HepG2 (cell line): Measurements from ENCODE around the gene SLC43A1. TPM values are rescaled to one million over a fixed set of nuclear protein-coding genes. Genes with fewer than 3 reads are reported as not detected.

ENCODE experiments used
- ATAC-seq: fragments of 200-7000 bp; cut with Tn5 transposase; 3 replicates; pipeline ENCODE4 v1.9.1; 2020; ENCODE audit warnings: mild to moderate bottlenecking, moderate library complexity
- BruUV-seq: library from RNA; stranded (reverse); fragments of 400-500 nt; replicated peaks from 2 replicates; lab custom pipeline; 2021; lab: Mats Ljungman, UMichigan
- CTCF ChIA-PET: fragments of 300-600 bp; formaldehyde crosslinking; extraction: SDS; loops from one replicate; lab custom pipeline; 2021; ENCODE audit warnings: low total read pairs, inconsistent platforms, low intra/inter-chr PET ratio; lab: Yijun Ruan, JAX
- POLR2A ChIA-PET: fragments of 350-600 bp; sonication (Branson Sonifier 250); formaldehyde crosslinking; loops from one replicate; lab custom pipeline; 2020; ENCODE audit warnings: antibody characterized with exemption, inconsistent platforms; lab: Yijun Ruan, JAX
- DNase-seq: peaks from one replicate; pipeline ENCODE4 v3.0.0-alpha.2; 2015; ENCODE audit warnings: low spot score
- FAIRE-seq: peaks from 3 replicates; lab custom pipeline; 2011; peaks lifted over from hg19 to GRCh38; lab: Jason Lieb, UNC
- H2AFZ ChIP-seq: one replicate; pipeline ENCODE4 v1.6.1; 2011; ENCODE audit warnings: low read length, inconsistent platforms
- H3K27ac ChIP-seq: fragments of 300-600 bp; 3 replicates; pipeline ENCODE4 v1.8.0; 2011; ENCODE audit warnings: mixed run types, mild to moderate bottlenecking, mixed read lengths, low read length, inconsistent platforms; ENCODE audit not compliant: insufficient read depth; ENCODE audit errors: extremely low read length
- H3K27me3 ChIP-seq, 2 experiments: fragments of 200-600 bp in 1 of 2; 2 replicates in 1 of 2; 3 replicates in 1 of 2; pipeline versions ENCODE4 v1.6.0 to v1.8.0; 2011; ENCODE audit warnings: low read length in 2 of 2, mild to moderate bottlenecking in 2 of 2, moderate library complexity in 2 of 2, inconsistent platforms in 1 of 2; ENCODE audit not compliant: insufficient read depth in 2 of 2, control insufficient read depth in 1 of 2
- H3K36me3 ChIP-seq, 2 experiments: fragments of 200-600 bp in 1 of 2; replicated peaks in 1 of 2; 2 replicates in 1 of 2; 3 replicates in 1 of 2; pipeline versions ENCODE4 v1.5.1 to v1.8.0; 2011; ENCODE audit warnings: low read length in 2 of 2, inconsistent platforms in 1 of 2; ENCODE audit not compliant: insufficient read depth in 2 of 2, control insufficient read depth in 1 of 2
- H3K4me1 ChIP-seq: 2 replicates; pipeline ENCODE4 v1.5.1; 2012; ENCODE audit warnings: low read length, inconsistent platforms; ENCODE audit not compliant: insufficient read depth
- H3K4me2 ChIP-seq: 2 replicates; pipeline ENCODE4 v1.6.0; 2011; ENCODE audit warnings: low read depth, low read length, inconsistent platforms
- H3K4me3 ChIP-seq, 3 experiments: fragments of 200-600 bp in 1 of 3; sonication (generic), shearing (Covaris generic) in 1 of 3; replicated peaks in 1 of 3; 2 replicates each; pipeline ENCODE4 v1.5.1; 2011 to 2016; ENCODE audit warnings: low read length in 3 of 3, inconsistent platforms in 2 of 3, low read depth in 2 of 3, mild to moderate bottlenecking in 2 of 3, control low read depth in 1 of 3, mixed read lengths in 1 of 3; ENCODE audit not compliant: insufficient read depth in 1 of 3
- H3K79me2 ChIP-seq: one replicate; pipeline ENCODE4 v1.6.1; 2011; ENCODE audit warnings: low read length, inconsistent platforms; ENCODE audit not compliant: insufficient read depth
- H3K9ac ChIP-seq: 2 replicates; pipeline ENCODE4 v1.6.0; 2011; ENCODE audit warnings: mild to moderate bottlenecking, low read depth, low read length, inconsistent platforms; ENCODE audit not compliant: insufficient read depth
- H3K9me3 ChIP-seq: 2 replicates; pipeline ENCODE4 v1.5.1; 2012; ENCODE audit warnings: mild to moderate bottlenecking, low read length
- H4K20me1 ChIP-seq: 2 replicates; pipeline ENCODE4 v1.6.0; 2011; ENCODE audit warnings: inconsistent platforms, mild to moderate bottlenecking, low read length, moderate library complexity; ENCODE audit not compliant: insufficient read depth
- ATF2 ChIP-seq: sonication (generic); formaldehyde crosslinking; IDR thresholded peaks from 2 replicates; pipeline ENCODE4 v1.4.0; 2020; ENCODE audit warnings: missing genetic modification reagents
- FIP1L1 ChIP-seq: fragments of 200-400 bp; formaldehyde crosslinking; IDR thresholded peaks from 2 replicates; pipeline ENCODE4 v1.6.1; 2018; ENCODE audit warnings: low read depth, mild to moderate bottlenecking, low read length, moderate library complexity, borderline replicate concordance; ENCODE audit not compliant: insufficient read depth
- GPBP1L1 ChIP-seq: sonication (generic); formaldehyde crosslinking; IDR thresholded peaks from 2 replicates; pipeline ENCODE4 v1.5.0; 2020; ENCODE audit warnings: mild to moderate bottlenecking, missing genetic modification reagents
- MAZ ChIP-seq, 2 experiments: sonication (generic) in 1 of 2; formaldehyde crosslinking in 1 of 2; IDR thresholded peaks; 2 replicates each; pipeline versions ENCODE4 v1.5.0 to v1.6.1; 2012 to 2020; ENCODE audit warnings: low read depth in 2 of 2, mild to moderate bottlenecking in 2 of 2, borderline replicate concordance in 1 of 2, improper control_type of control experiment in 1 of 2, low read length in 1 of 2, missing genetic modification reagents in 1 of 2, moderate library complexity in 1 of 2
- RXRA ChIP-seq: sonication (generic); formaldehyde crosslinking; IDR thresholded peaks from 2 replicates; pipeline ENCODE4 v1.5.1; 2020; ENCODE audit warnings: missing genetic modification reagents
- SKIL ChIP-seq: sonication (generic); formaldehyde crosslinking; IDR thresholded peaks from 2 replicates; pipeline ENCODE4 v1.8.0; 2022; ENCODE audit warnings: missing genetic modification reagents, mild to moderate bottlenecking, moderate library complexity, borderline replicate concordance
- ZMAT5 ChIP-seq: sonication (generic); formaldehyde crosslinking; IDR thresholded peaks from 2 replicates; pipeline ENCODE4 v1.5.0; 2020; ENCODE audit warnings: mild to moderate bottlenecking, low read depth, missing genetic modification reagents, borderline replicate concordance
- ZNF207 ChIP-seq: fragments of 450-650 bp; IDR thresholded peaks from 2 replicates; pipeline ENCODE4 v1.6.1; 2016; ENCODE audit warnings: antibody characterized with exemption, borderline replicate concordance
- ZNF44 ChIP-seq: sonication (generic); formaldehyde crosslinking; IDR thresholded peaks from 2 replicates; pipeline ENCODE4 v1.5.1; 2020; ENCODE audit warnings: mild to moderate bottlenecking, missing genetic modification reagents
- ZNF460 ChIP-seq: sonication (generic); formaldehyde crosslinking; IDR thresholded peaks from 2 replicates; pipeline ENCODE4 v1.5.1; 2020; ENCODE audit warnings: missing genetic modification reagents, mild to moderate bottlenecking, borderline replicate concordance
- ZNF598 ChIP-seq: sonication (generic); formaldehyde crosslinking; IDR thresholded peaks from 2 replicates; pipeline ENCODE4 v1.5.1; 2020; ENCODE audit warnings: mild to moderate bottlenecking, missing genetic modification reagents, borderline replicate concordance
- WGBS: methylation state at CpG from one replicate; pipeline ENCODE4 v1.1.6; 2017; ENCODE audit warnings: low lambda C conversion rate; 5-methylcytosine and 5-hydroxymethylcytosine counted together
- in situ Hi-C: cut with HindIII; loops from 2 replicates; pipeline ENCODE4 v1.10.0; 2017; ENCODE audit warnings: low pct_unique_long_range_greater_than_20kb; ENCODE audit not compliant: extremely low pct_ligation_motif_present
- intact Hi-C: fragments of 100-400 bp; cut with micrococcal nuclease; formaldehyde crosslinking; loops from one replicate; pipeline ENCODE4 v1.10.0; 2022; ENCODE audit not compliant: unreplicated experiment
- polyA plus RNA-seq, 8 experiments: library from polyadenylated mRNA; depleted of rRNA in 3 of 8; stranded (reverse) in 7 of 8; unstranded in 1 of 8; fragments of >200 nt; fragmentation: Illumina TruSeq in 4 of 8; extraction: Trizol in 4 of 8; gene quantifications; 2 replicates each; pipeline versions ENCODE4 v1.2.1 to v1.2.3, GENCODE V29; 2011 to 2016; ENCODE audit warnings: low read depth in 4 of 8, missing spikeins in 1 of 8, mixed read lengths in 1 of 8; ENCODE audit not compliant: insufficient read depth in 1 of 8
- total RNA-seq, 5 experiments: library from RNA; depleted of rRNA; stranded (reverse); fragments of >200 nt; fragmentation: Illumina TruSeq; extraction: Trizol; gene quantifications; 2 replicates each; pipeline ENCODE4 v1.2.3, GENCODE V29; 2016; ENCODE audit warnings: low read depth in 1 of 5
- TF ChIP-seq, protein P1 (sequence below): sonication (generic); formaldehyde crosslinking; IDR thresholded peaks from 2 replicates; pipeline ENCODE4 v1.5.0; 2020; ENCODE audit warnings: mild to moderate bottlenecking, missing genetic modification reagents, moderate library complexity
- TF ChIP-seq, protein P2 (sequence below): sonication (generic); formaldehyde crosslinking; IDR thresholded peaks from 2 replicates; pipeline ENCODE4 v1.9.0; 2022; ENCODE audit warnings: low read depth, missing genetic modification reagents

Gene SLC43A1
- total and polyA plus RNA-seq, 2 of the 13 experiments (the other 11 are each of a cell fraction or from before 2014, with no cell fraction given): 72.3 to 87.6 TPM

DNA sequence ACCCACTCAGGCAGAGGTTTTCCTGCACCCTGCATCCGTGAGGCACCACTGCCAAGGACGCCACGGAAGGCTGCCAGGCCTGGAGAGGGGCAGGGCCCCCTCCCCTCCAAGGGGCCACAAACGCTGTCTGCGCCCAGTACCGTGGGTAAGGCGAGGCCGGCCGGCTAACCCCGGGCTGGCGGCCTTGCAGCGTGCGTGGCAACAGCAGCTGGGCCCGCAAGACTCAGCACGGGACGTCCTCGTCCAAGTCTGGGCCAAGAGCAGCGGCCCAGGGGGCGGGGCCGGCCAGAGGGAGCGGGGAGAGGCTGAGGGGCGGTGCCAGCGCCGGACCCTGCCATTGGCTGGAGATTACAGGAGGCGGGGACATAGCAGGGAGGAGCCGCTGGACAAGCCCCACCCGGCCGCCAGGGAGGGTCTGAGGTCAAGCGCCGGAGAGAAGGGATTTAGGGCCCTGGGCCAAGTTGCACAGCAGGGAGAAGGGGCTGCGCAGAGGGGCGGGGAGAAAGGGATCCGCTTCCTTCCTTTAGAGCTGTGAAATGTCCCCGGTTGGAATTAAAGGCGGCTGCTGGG, 16.0 kb downstream of the SLC43A1 start:
- Histone ChIP-seq H4K20me1 (peaks cover 8% of the 10 kb centered on the region), H3K4me2 (peak overlapping the region; percentile 46), H3K36me3 (peaks cover 15 to 53% of the 10 kb centered on the region in 2 experiments), H3K4me3 (peak overlapping the region in 1 of 3 experiments; percentile 5; a peak in 1 of 6 replicates), H2AFZ (no peak overlapping the region), H3K79me2 (peaks cover 36% of the 10 kb centered on the region), H3K4me1 (peaks cover 94% of the 10 kb centered on the region), H3K27me3 (no peaks in the 10 kb centered on the region), H3K9ac (peak overlapping the region; percentile 16; the same call in 1 of the 2 replicates), H3K27ac (peak overlapping the region; percentile 97), H3K9me3 (no peaks in the 10 kb centered on the region)
- ChIA-PET POLR2A (interaction anchor here (1.0 to 9.7 kb wide), 4 partner anchors 16 to 163 kb away, joined by 3 to 111 read pairs (median 3); partner anchors contain the start of gene SLC43A1), CTCF (no interaction called here)
- WGBS: 26% methylated on average over 15 of the region's 35 CpGs
- intact Hi-C loops: no loop called here
- FAIRE-seq: peak; percentile 44
- peak; percentile 84 for DNase-seq
- BruUV-seq: no TSS peak
- in situ Hi-C loops: no loop called here
- peak; percentile 77 for ATAC-seq
- TF ChIP-seq MAZ (IDR thresholded peaks at IDR 0.05; ENCODE audit: borderline replicate concordance, low read depth, low read length) (peak; percentile 37; the same call in 1 of the 2 replicates), MAZ (CRISPR knock-in tag; IDR thresholded peaks at IDR 0.05; ENCODE audit: low read depth) (no peak; the same call in 1 of the 2 replicates), ATF2 (CRISPR knock-in tag) (no peak), ZNF598 (CRISPR knock-in tag) (no peak), RXRA (peak; percentile 30; the same call in 1 of the 2 replicates), ZNF44 (no peak), ZNF460 (CRISPR knock-in tag) (no peak), FIP1L1 (no peak), ZNF207 (no peak), GPBP1L1 (no peak), ZMAT5 (CRISPR knock-in tag) (no peak), SKIL (no peak)
- TF ChIP-seq, protein P1, sequence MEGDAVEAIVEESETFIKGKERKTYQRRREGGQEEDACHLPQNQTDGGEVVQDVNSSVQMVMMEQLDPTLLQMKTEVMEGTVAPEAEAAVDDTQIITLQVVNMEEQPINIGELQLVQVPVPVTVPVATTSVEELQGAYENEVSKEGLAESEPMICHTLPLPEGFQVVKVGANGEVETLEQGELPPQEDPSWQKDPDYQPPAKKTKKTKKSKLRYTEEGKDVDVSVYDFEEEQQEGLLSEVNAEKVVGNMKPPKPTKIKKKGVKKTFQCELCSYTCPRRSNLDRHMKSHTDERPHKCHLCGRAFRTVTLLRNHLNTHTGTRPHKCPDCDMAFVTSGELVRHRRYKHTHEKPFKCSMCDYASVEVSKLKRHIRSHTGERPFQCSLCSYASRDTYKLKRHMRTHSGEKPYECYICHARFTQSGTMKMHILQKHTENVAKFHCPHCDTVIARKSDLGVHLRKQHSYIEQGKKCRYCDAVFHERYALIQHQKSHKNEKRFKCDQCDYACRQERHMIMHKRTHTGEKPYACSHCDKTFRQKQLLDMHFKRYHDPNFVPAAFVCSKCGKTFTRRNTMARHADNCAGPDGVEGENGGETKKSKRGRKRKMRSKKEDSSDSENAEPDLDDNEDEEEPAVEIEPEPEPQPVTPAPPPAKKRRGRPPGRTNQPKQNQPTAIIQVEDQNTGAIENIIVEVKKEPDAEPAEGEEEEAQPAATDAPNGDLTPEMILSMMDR (CRISPR knock-in tag): no peak
- TF ChIP-seq, protein P2, sequence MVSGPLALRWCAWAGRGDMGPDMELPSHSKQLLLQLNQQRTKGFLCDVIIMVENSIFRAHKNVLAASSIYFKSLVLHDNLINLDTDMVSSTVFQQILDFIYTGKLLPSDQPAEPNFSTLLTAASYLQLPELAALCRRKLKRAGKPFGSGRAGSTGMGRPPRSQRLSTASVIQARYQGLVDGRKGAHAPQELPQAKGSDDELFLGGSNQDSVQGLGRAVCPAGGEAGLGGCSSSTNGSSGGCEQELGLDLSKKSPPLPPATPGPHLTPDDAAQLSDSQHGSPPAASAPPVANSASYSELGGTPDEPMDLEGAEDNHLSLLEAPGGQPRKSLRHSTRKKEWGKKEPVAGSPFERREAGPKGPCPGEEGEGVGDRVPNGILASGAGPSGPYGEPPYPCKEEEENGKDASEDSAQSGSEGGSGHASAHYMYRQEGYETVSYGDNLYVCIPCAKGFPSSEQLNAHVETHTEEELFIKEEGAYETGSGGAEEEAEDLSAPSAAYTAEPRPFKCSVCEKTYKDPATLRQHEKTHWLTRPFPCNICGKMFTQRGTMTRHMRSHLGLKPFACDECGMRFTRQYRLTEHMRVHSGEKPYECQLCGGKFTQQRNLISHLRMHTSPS (CRISPR knock-in tag): no peak
